NCI-H524 (cell line): ENCODE results near the gene EGR4.

Experiments
- DNase-seq, 2 experiments: peaks; one replicate each; lab custom pipeline; 2025; lab: John Stamatoyannopoulos, UW

The EGR4 gene

GRCh38 chr2:73293534-73294171 is at the start of gene EGR4:
Gene EGR4 (minus strand): TSS chr2:73293548. CDS start chr2:73293317, 231 bp downstream.
- DNase-seq: peak; percentile 37 to 83

DNA sequence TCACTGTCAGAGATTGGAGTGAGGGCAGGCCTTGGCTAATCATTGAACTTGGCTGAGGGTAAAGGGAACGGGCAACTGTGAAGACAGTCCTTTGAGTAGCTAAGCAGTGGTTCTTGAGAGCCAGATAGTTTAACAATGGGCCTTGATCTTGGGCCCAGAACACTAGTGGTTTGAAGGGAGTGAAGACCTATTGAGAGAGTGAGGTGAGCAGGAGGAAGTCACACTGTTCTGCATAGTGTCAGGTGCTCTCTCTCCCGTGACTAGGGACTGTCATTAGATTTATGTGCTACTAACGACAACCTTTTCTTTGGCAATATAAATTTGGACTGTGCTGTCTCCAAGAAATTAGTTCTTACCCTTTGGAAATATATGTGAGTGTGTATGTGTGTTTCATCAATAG is 47.7 kb upstream of the EGR4 start:
- DNase-seq: no peak

GRCh38 chr2:73339201-73339600 is 45.9 kb upstream of the EGR4 start:
- no peak for DNase-seq

- no peak for DNase-seq
Observed at GRCh38 chr2:73337828-73338227, 44.5 kb upstream of the EGR4 start.

DNA sequence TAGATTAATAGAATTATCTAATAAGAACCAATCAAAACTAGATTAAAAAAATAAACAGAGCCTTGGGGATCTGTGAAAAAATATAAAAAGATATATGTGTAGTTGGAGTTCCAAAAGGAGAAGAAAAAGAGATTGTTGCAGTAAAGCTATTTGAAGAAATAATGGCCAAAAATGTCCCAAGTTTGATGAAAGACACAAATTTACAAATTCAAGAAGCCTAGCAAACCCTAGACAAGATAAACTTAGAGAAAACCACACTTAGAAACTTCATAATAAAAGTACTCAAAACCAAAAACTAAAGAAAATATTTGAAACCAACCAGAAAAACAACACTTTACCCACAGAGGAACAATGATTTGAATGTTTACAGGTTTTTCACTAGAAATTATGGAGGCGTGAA is 41.3 kb upstream of the EGR4 start:
- no peak for DNase-seq

GRCh38 chr2:73334045-73334444 is 40.7 kb upstream of the EGR4 start:
- no peak for DNase-seq

- DNase-seq: no peak
Observed at GRCh38 chr2:73333564-73333963, 40.2 kb upstream of the EGR4 start.

GRCh38 chr2:73324126-73324725 is 30.9 kb upstream of the EGR4 start:
- DNase-seq: no peak

DNA sequence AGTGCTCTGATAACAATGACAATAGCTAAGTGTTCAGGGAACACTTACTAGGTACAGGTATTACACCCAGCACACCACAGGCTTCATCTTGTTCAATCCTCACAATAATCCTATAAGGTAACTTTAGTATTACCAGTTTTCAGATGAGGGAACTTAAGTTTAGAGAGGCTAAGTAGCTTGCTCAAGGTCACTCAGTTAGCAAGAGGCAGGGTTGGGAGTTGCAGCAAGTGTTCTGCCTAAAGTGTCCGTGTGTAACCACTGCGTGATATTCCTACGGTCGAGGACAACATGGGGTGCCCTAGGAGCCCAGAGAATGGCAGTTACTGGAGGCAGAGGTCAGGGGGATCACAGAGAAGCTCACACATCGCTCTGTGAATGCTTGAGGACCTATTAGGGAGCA is 30.2 kb upstream of the EGR4 start:
- no peak for DNase-seq

- no peak for DNase-seq
Observed at GRCh38 chr2:73314441-73314840, 21.1 kb upstream of the EGR4 start.

GRCh38 chr2:73307720-73308119 is 14.4 kb upstream of the EGR4 start:
- DNase-seq: no peak

DNA sequence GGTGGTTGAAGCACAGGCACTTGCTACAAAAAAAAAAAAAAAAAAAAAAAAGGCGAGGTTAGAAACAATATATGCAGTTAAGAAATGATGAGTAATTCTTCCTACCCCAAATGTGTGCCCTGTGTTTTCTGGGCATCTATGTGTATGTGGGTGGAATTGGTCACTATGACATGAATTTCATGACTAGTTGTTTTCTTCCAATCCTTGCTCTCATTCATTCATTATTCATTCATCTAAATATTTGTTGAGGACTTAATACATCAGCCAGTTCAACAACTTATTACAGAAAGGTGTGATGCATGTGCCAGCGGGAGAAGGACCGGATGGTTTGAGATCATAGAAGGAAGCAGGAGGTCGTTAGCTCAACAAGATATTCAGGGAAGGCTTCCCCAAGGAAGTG is 8.3 kb upstream of the EGR4 start:
- DNase-seq: no peak

DNA sequence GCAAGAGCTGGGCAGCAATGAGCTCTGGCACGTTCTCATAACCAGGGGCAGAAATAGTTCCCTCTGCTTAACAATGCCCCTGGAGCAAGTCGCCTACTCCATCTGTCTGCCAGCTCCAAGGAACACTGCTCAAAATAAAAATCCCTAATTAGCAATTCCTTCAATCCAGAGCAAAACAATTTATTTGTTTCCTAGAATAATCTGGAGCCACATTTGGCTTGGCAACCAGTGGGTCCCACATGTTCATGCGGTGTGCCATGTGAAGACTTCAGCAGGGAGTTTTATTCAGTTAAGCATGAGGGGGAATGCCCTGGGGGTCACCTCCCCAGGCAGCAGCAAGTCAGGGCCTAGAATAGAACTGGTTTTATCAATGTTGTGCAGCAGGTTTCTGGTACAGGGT is 7.6 kb upstream of the EGR4 start:
- no peak for DNase-seq

GRCh38 chr2:73297586-73297985 is 4.2 kb upstream of the EGR4 start:
- peak in 1 of 2 experiments; percentile 41 for DNase-seq

DNA sequence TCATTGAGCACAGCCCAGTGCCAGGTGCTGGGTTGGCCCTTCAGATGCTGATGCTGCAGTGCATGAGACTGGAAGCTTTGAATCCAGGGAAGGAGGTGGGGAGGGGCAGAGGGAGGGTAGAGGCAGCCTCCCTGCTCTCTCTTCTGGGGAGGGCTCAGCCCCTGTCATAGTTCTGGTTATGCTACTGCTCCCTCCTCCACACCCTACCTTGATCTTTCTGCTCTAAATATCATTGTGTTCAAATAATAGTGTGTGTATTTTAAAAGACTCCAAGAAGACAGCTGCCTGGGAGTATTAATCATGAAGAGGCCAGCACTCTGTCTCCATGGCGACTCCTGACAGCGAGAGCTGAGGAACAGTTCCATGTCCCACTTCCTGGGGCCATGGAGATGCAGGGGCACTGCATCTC is 3.8 kb upstream of the EGR4 start:
- DNase-seq: peak in 1 of 2 experiments; percentile 64

- DNase-seq: no peak
Observed at GRCh38 chr2:73295751-73296400, 2.5 kb upstream of the EGR4 start.

GRCh38 chr2:73294239-73294638 is 891 bp upstream of the EGR4 start:
- DNase-seq: no peak

DNA sequence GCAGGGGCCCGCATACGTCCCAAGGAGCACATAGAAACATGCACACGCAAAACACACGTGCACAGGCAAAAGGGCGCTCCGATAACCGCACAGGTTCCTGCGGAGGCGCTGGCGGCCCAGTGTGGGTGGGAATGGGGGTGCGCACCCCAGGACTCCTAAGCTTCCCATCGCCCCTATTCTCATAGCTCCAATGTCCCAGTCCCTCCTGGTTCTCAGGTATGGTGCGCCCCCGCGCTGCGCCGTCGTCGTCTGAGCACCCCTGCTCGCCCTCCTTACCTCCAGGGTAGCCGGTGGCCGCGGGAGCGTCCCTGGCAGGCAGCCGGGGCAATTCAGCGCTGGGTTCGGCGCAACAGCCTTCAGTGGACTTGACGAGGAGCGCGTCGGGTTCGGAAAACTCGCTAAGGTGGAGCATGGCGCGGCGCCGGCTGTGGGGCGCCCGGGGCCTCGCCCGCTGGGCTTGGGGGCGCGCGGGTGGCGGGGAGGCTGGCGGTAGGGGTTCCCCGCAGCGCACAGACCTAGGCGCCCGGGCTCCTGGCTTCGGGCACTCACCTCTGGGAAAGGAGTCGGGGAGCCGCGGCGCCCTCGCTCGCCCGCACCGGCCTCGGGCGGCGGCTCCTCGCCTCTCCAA is 328 bp downstream of the EGR4 start:
- peak in 1 of 2 experiments; percentile 34 for DNase-seq

DNA sequence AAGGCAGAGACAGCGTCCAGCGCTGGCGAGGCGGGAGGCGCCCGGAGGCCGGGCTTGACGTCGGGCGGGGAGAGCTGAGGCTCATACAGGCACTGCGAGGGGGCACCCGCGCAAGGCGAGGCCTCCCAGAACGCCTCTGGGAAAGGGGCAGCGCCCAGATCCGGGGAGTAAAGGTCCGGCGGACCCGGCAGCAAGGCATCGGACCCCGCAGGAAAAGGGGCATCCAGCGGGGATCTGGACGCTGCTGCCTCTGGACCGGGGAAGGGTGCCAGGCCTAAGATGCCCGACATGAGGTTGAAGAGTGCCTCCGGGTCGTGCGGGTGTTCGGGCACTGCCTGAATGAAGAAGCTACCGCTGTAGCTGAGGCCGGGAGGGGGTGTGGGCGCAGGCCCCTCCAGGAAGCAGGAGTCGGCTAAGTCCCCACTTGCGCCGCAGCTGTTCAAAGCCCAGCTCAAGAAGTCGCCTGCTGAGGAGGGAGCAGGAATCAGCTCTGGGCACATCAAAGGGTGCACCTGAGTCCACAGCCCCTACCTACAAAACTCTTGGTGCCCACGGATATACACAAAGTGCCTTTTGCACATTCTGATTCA is 937 bp downstream of the EGR4 start:
- DNase-seq: peak in 1 of 2 experiments; percentile 52

- DNase-seq: peak; percentile 20 to 62
Observed at GRCh38 chr2:73291461-73292315, 1.7 kb downstream of the EGR4 start.

DNA sequence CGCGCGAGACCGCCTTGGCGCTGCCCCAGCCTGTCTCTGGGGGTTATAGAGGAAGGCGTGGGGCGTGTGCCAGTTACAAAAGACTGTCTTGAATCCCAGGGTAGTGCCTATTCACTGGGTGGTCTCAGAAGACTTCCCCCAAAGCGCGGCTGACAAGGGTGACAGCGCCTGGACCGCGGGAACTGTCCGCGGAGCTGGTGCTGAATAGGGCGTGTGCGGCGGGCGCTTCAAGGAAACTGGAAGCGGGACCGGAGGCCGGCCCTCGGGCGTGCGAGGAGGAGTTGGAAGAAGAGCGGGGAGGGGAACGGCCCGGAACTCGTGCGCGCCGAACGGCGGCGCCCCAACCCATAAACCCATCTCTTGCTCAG is 2.3 kb downstream of the EGR4 start:
- no peak for DNase-seq
